GM12878 (cell line): Measurements from ENCODE around the gene KLHL18. TPM values are rescaled to one million over a fixed set of nuclear protein-coding genes. Genes with fewer than 3 reads are reported as not detected.

Experiments
- BCL11A ChIP-seq: IDR thresholded peaks from 2 replicates; pipeline ENCODE4 v1.6.1; 2011; ENCODE audit warnings: low read depth, low read length
- BCL3 ChIP-seq: IDR thresholded peaks from 2 replicates; pipeline ENCODE4 v1.6.1; 2011; ENCODE audit warnings: borderline replicate concordance, low read depth, mild to moderate bottlenecking, moderate library complexity, low read length; ENCODE audit not compliant: insufficient read depth, poor library complexity, severe bottlenecking
- CHD1 ChIP-seq: IDR thresholded peaks from 2 replicates; pipeline ENCODE4 v1.6.1; 2012; ENCODE audit warnings: low read depth, low read length, improper control_type of control experiment
- CREB1 ChIP-seq: IDR thresholded peaks from 2 replicates; pipeline ENCODE4 v1.6.1; 2012; ENCODE audit warnings: low read depth, mild to moderate bottlenecking, inconsistent platforms
- CUX1 ChIP-seq: IDR thresholded peaks from 2 replicates; pipeline ENCODE4 v1.6.1; 2012; ENCODE audit warnings: improper control_type of control experiment, low read depth, low read length; ENCODE audit not compliant: insufficient replicate concordance
- EP300 ChIP-seq, 2 experiments: fragments of 150-350 bp in 1 of 2; IDR thresholded peaks; 2 replicates each; pipeline ENCODE4 v1.6.1; 2011 to 2012; ENCODE audit warnings: low read depth in 2 of 2, low read length in 2 of 2, borderline replicate concordance in 1 of 2, improper control_type of control experiment in 1 of 2, inconsistent platforms in 1 of 2; ENCODE audit not compliant: control insufficient read depth in 1 of 2
- FOS ChIP-seq: IDR thresholded peaks from 3 replicates; pipeline ENCODE4 v1.6.1; 2011; ENCODE audit warnings: borderline replicate concordance; ENCODE audit not compliant: insufficient read length; ENCODE audit errors: extremely low read depth
- FOXK2 ChIP-seq: fragments of 450-650 bp; IDR thresholded peaks from 2 replicates; pipeline ENCODE4 v1.6.1; 2017; ENCODE audit warnings: mild to moderate bottlenecking, moderate library complexity
- GATAD2B ChIP-seq: fragments of 450-650 bp; conservative IDR thresholded peaks from 2 replicates; pipeline ENCODE4 v1.6.1; 2017; ENCODE audit warnings: low read depth, mild to moderate bottlenecking, moderate library complexity
- HDAC2 ChIP-seq: fragments of 200-600 bp; sonication (generic); IDR thresholded peaks from 2 replicates; pipeline ENCODE4 v1.6.1; 2017
- HDAC6 ChIP-seq: fragments of 200-600 bp; sonication (generic); IDR thresholded peaks from one replicate; pipeline ENCODE4 v1.8.0; 2017; ENCODE audit warnings: antibody characterized with exemption; ENCODE audit not compliant: unreplicated experiment
- HDGF ChIP-seq: fragments of 450-650 bp; IDR thresholded peaks from 2 replicates; pipeline ENCODE4 v1.6.1; 2016; ENCODE audit warnings: antibody characterized with exemption
- KLF5 ChIP-seq: fragments of 450-650 bp; IDR thresholded peaks from 2 replicates; pipeline ENCODE4 v1.6.1; 2014; ENCODE audit warnings: mild to moderate bottlenecking; ENCODE audit not compliant: partially characterized antibody
- MEF2B ChIP-seq: fragments of 450-650 bp; IDR thresholded peaks from 2 replicates; pipeline ENCODE4 v1.6.1; 2018; ENCODE audit warnings: mild to moderate bottlenecking, moderate library complexity; ENCODE audit not compliant: partially characterized antibody, poor library complexity, severe bottlenecking
- MTA2 ChIP-seq: fragments of 450-650 bp; IDR thresholded peaks from 2 replicates; pipeline ENCODE4 v1.6.1; 2016; ENCODE audit warnings: low read depth, mild to moderate bottlenecking, moderate library complexity
- NFYA ChIP-seq: IDR thresholded peaks from 2 replicates; pipeline ENCODE4 v1.6.1; 2011; ENCODE audit warnings: low read depth, mild to moderate bottlenecking, low read length, improper control_type of control experiment, borderline replicate concordance
- NR2C2 ChIP-seq: IDR thresholded peaks from 2 replicates; pipeline ENCODE4 v1.6.1; 2011; ENCODE audit warnings: borderline replicate concordance, low read depth; ENCODE audit not compliant: control insufficient read depth, insufficient read length
- RBBP5 ChIP-seq: fragments of 200-600 bp; sonication (generic); conservative IDR thresholded peaks from 2 replicates; pipeline ENCODE4 v1.6.1; 2016
- SMC3 ChIP-seq: IDR thresholded peaks from 2 replicates; pipeline ENCODE4 v1.6.1; 2011; ENCODE audit warnings: low read length, improper control_type of control experiment, borderline replicate concordance
- SUZ12 ChIP-seq: fragments of 200-600 bp; sonication (generic); IDR thresholded peaks from one replicate; pipeline ENCODE4 v1.6.1; 2018; ENCODE audit warnings: antibody characterized with exemption, mild to moderate bottlenecking; ENCODE audit not compliant: unreplicated experiment
- TCF7 ChIP-seq: IDR thresholded peaks from 2 replicates; pipeline ENCODE4 v1.6.1; 2014; ENCODE audit warnings: antibody characterized with exemption, borderline replicate concordance
- WRNIP1 ChIP-seq: IDR thresholded peaks from 2 replicates; pipeline ENCODE4 v1.6.1; 2011; ENCODE audit warnings: low read depth, low read length, improper control_type of control experiment, borderline replicate concordance
- YY1 ChIP-seq: IDR thresholded peaks from 2 replicates; pipeline ENCODE4 v1.6.1; 2011; ENCODE audit warnings: low read depth, mild to moderate bottlenecking, low read length
- ZNF24 ChIP-seq: fragments of 450-650 bp; IDR thresholded peaks from 2 replicates; pipeline ENCODE4 v1.6.1; 2017; ENCODE audit warnings: antibody characterized with exemption, mild to moderate bottlenecking
- ZNF384 ChIP-seq: IDR thresholded peaks from 2 replicates; pipeline ENCODE4 v1.6.1; 2012; ENCODE audit warnings: low read depth, mild to moderate bottlenecking, low read length, improper control_type of control experiment, borderline replicate concordance
- ZSCAN29 ChIP-seq: fragments of 450-650 bp; IDR thresholded peaks from 2 replicates; pipeline ENCODE4 v1.6.1; 2017; ENCODE audit warnings: mild to moderate bottlenecking, moderate library complexity
- polyA plus RNA-seq, 11 experiments: library from polyadenylated mRNA; depleted of rRNA in 4 of 11; unstranded in 6 of 11; stranded (reverse) in 5 of 11; fragments of >200 nt; fragmentation: Nextera tagmentation in 4 of 11; fragmentation: Illumina TruSeq in 1 of 11; extraction: Ambion mirVana in 4 of 11; extraction: Trizol in 1 of 11; gene quantifications; 1 replicate in 1 of 11; 2 replicates in 10 of 11; pipeline versions ENCODE4 v1.2.1 to v1.2.3, GENCODE V29; 2011 to 2016; ENCODE audit warnings: inconsistent platforms in 2 of 11, missing spikeins in 2 of 11, low read depth in 1 of 11
- total RNA-seq, 4 experiments: library from RNA; depleted of rRNA in 3 of 4; stranded (reverse); fragments of >200 nt in 3 of 4; fragmentation: Illumina TruSeq in 1 of 4; extraction: Trizol in 1 of 4; gene quantifications; 2 replicates each; pipeline versions ENCODE4 v1.2.1 to v1.2.3, GENCODE V29; 2013 to 2021

Gene KLHL18
- total and polyA plus RNA-seq, 10 of the 15 experiments (the other 5 are each of a cell fraction or from before 2014, with no cell fraction given): 24.0 to 69.8 (median 51.7) TPM

- TF ChIP-seq HDGF (no peak), WRNIP1 (no peak), FOS (no peak), RBBP5 (no peak), GATAD2B (no peak), FOXK2 (no peak), YY1 (no peak), SUZ12 (no peak), TCF7 (no peak), ZNF24 (no peak), EP300 (IDR thresholded peaks at IDR 0.05; ENCODE audit: borderline replicate concordance in 1 of 2, control insufficient read depth in 1 of 2, low read depth in 2 of 2, low read length in 2 of 2) (no peak), MTA2 (0 out of 2 replicates have a peak, but pooled peaks have one; percentile 16), HDAC2 (no peak), CUX1 (no peak), CHD1 (no peak), BCL3 (no peak), ZSCAN29 (no peak), NFYA (no peak), SMC3 (no peak), HDAC6 (no peak), BCL11A (0 out of 2 replicates have a peak, but pooled peaks have one; percentile 10), KLF5 (no peak), ZNF384 (no peak), MEF2B (peak; percentile 92), CREB1 (no peak), NR2C2 (no peak)
Measured at GRCh38 chr3:47266709-47267489, 15.8 kb upstream of the KLHL18 start (continued).
